Measurements from ENCODE around the gene PGAP2. TPM values are rescaled to one million over a fixed set of nuclear protein-coding genes. Genes with fewer than 3 reads are reported as not detected.

The PGAP2 gene
- total RNA-seq, 1 experiment from 2014 or later, result 72.2 TPM

- ChIA-PET POLR2A (interaction anchor here (0.7 to 0.8 kb wide), 4 partner anchors 14 to 94 kb away, joined by 5 to 8 read pairs (median 6); partner anchors contain the start of gene RHOG), CTCF (interaction anchor here (0.5 to 2.9 kb wide), 31 partner anchors 10 to 480 kb away, joined by 3 to 62 read pairs (median 4); partner anchors contain the start of genes PGAP2 and RHOG)
- intact Hi-C loops (cut with micrococcal nuclease; ENCODE audit: unreplicated experiment) (loop anchor here (10.0 kb wide), 1 partner anchor 450 kb away; no protein-coding TSS in a partner anchor), in situ Hi-C loops (cut with HindIII; ENCODE audit: low pct_unique_long_range_greater_than_20kb, low sequenced_read_pairs) (no loop called here)
- TF ChIP-seq, protein P1, sequence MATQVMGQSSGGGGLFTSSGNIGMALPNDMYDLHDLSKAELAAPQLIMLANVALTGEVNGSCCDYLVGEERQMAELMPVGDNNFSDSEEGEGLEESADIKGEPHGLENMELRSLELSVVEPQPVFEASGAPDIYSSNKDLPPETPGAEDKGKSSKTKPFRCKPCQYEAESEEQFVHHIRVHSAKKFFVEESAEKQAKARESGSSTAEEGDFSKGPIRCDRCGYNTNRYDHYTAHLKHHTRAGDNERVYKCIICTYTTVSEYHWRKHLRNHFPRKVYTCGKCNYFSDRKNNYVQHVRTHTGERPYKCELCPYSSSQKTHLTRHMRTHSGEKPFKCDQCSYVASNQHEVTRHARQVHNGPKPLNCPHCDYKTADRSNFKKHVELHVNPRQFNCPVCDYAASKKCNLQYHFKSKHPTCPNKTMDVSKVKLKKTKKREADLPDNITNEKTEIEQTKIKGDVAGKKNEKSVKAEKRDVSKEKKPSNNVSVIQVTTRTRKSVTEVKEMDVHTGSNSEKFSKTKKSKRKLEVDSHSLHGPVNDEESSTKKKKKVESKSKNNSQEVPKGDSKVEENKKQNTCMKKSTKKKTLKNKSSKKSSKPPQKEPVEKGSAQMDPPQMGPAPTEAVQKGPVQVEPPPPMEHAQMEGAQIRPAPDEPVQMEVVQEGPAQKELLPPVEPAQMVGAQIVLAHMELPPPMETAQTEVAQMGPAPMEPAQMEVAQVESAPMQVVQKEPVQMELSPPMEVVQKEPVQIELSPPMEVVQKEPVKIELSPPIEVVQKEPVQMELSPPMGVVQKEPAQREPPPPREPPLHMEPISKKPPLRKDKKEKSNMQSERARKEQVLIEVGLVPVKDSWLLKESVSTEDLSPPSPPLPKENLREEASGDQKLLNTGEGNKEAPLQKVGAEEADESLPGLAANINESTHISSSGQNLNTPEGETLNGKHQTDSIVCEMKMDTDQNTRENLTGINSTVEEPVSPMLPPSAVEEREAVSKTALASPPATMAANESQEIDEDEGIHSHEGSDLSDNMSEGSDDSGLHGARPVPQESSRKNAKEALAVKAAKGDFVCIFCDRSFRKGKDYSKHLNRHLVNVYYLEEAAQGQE (IDR thresholded peaks at IDR 0.05; ENCODE audit: insufficient read depth in 1 of 2, low read depth in 2 of 2, low read length in 1 of 2), result no peak
- TF ChIP-seq TCF7L2 (IDR thresholded peaks at IDR 0.05; ENCODE audit: low read depth, low read length) (no peak), CTCF (IDR thresholded peaks at IDR 0.05) (no peak), POLR2AphosphoS5 (IDR thresholded peaks at IDR 0.05; ENCODE audit: low read depth, low read length) (no peak), SIN3A (IDR thresholded peaks at IDR 0.05; ENCODE audit: borderline replicate concordance, insufficient read depth, low read depth, low read length) (no peak)
- DNase-seq (ENCODE audit: low read depth, low spot score) (no peak), ATAC-seq (peak; percentile 0)
- Histone ChIP-seq H3K4me1 (ENCODE audit: control insufficient read depth, insufficient read depth, low read length) (peaks cover 40% of the 10 kb centered on the region), H3K36me3 (ENCODE audit: control insufficient read depth, insufficient read depth, low read length) (no peaks in the 10 kb centered on the region), H3K27me3 (ENCODE audit: control insufficient read depth, insufficient read depth, low read length) (no peaks in the 10 kb centered on the region), H3K27ac (ENCODE audit: low read length) (peak overlapping the region; percentile 87), H3K4me3 (ENCODE audit: low read depth in 2 of 2, low read length in 2 of 2) (peak overlapping the region; percentile 67 to 86), H3K9me3 (ENCODE audit: control insufficient read depth, insufficient read depth, low read depth, low read length) (no peaks in the 10 kb centered on the region)
- no TSS peak for BruUV-seq (replicated peaks)
These were observed 46.3 kb downstream of the PGAP2 start for GRCh38 chr11:3854660-3854976.

GRCh38 chr11:3854977-3855807 is 46.8 kb downstream of the PGAP2 start, which contains the start of gene STIM1:
Gene STIM1 (plus strand): TSS chr11:3855664. CDS start chr11:3856271, 607 bp downstream.
- H3K36me3 ChIP-seq (ENCODE audit: control insufficient read depth, insufficient read depth, low read length), result no peaks in the 10 kb centered on the region
- no peaks in the 10 kb centered on the region for H3K9me3 ChIP-seq (ENCODE audit: control insufficient read depth, insufficient read depth, low read depth, low read length)
- in situ Hi-C loops (cut with HindIII; ENCODE audit: low pct_unique_long_range_greater_than_20kb, low sequenced_read_pairs), result no loop called here
- ChIA-PET CTCF (interaction anchor here (0.5 to 2.9 kb wide), 37 partner anchors 9 to 481 kb away, joined by 3 to 62 read pairs (median 4); partner anchors contain the start of genes PGAP2 and RHOG), POLR2A (interaction anchor here (0.7 to 0.8 kb wide), 5 partner anchors 14 to 93 kb away, joined by 5 to 8 read pairs (median 6); partner anchors contain the start of gene RHOG)
- peaks cover 42% of the 10 kb centered on the region for H3K4me1 ChIP-seq (ENCODE audit: control insufficient read depth, insufficient read depth, low read length)
- BruUV-seq (replicated peaks), result TSS peak; percentile 89
- intact Hi-C loops (cut with micrococcal nuclease; ENCODE audit: unreplicated experiment), result loop anchor here (10.0 kb wide), 1 partner anchor 450 kb away; no protein-coding TSS in a partner anchor
- no peaks in the 10 kb centered on the region for H3K27me3 ChIP-seq (ENCODE audit: control insufficient read depth, insufficient read depth, low read length)
- peak within 1 kb of the TSS; percentile 87 for H3K27ac ChIP-seq (ENCODE audit: low read length)
- TF ChIP-seq TCF7L2 (IDR thresholded peaks at IDR 0.05; ENCODE audit: low read depth, low read length), result peak; percentile 12; the same call in 1 of the 2 replicates
- peak; percentile 100 for TF ChIP-seq CTCF (IDR thresholded peaks at IDR 0.05)
- peak; percentile 54 for TF ChIP-seq POLR2AphosphoS5 (IDR thresholded peaks at IDR 0.05; ENCODE audit: low read depth, low read length)
- TF ChIP-seq, protein P1 (IDR thresholded peaks at IDR 0.05; ENCODE audit: insufficient read depth in 1 of 2, low read depth in 2 of 2, low read length in 1 of 2), result peak in 1 of 2 experiments; percentile 21; a peak in 1 of 4 replicates
- no peak; the same call in 1 of the 2 replicates for TF ChIP-seq SIN3A (IDR thresholded peaks at IDR 0.05; ENCODE audit: borderline replicate concordance, insufficient read depth, low read depth, low read length)
- DNase-seq (ENCODE audit: low read depth, low spot score) (peak; percentile 88), ATAC-seq (peak; percentile 96)
- peak within 1 kb of the TSS; percentile 67 to 86 for H3K4me3 ChIP-seq (ENCODE audit: low read depth in 2 of 2, low read length in 2 of 2)

Data from Panc1 (cell line).